ACC112 (cell line): ENCODE results near the gene KLC1.

Experiments
- H2AFZ ChIP-seq: fragments of 200-600 bp; sonication (generic); one replicate; pipeline ENCODE4 v1.6.0; 2017; ENCODE audit warnings: antibody characterized with exemption, low read length; ENCODE audit not compliant: unreplicated experiment
- H3K27ac ChIP-seq: fragments of 200-600 bp; sonication (generic); 2 replicates; pipeline ENCODE4 v1.5.1; 2014; ENCODE audit warnings: low read depth, mild to moderate bottlenecking, antibody characterized with exemption, low read length, moderate library complexity
- H3K27me3 ChIP-seq: fragments of 200-600 bp; sonication (generic); 2 replicates; pipeline ENCODE4 v1.6.1; 2014; ENCODE audit warnings: mild to moderate bottlenecking, antibody characterized with exemption, low read length, moderate library complexity, mixed read lengths; ENCODE audit not compliant: insufficient read depth
- H3K36me3 ChIP-seq: fragments of 200-600 bp; sonication (generic); 2 replicates; pipeline ENCODE4 v1.6.1; 2016; ENCODE audit warnings: mild to moderate bottlenecking, antibody characterized with exemption, low read length, moderate library complexity, mixed read lengths; ENCODE audit not compliant: insufficient read depth
- H3K4me1 ChIP-seq: fragments of 200-600 bp; sonication (generic); one replicate; pipeline ENCODE4 v1.6.1; 2016; ENCODE audit warnings: low read length, mixed read lengths; ENCODE audit not compliant: insufficient read depth, unreplicated experiment, control insufficient read depth
- H3K4me3 ChIP-seq: fragments of 200-600 bp; sonication (generic); 2 replicates; pipeline ENCODE4 v1.5.1; 2014; ENCODE audit warnings: mild to moderate bottlenecking, low read depth, low read length
- H3K79me2 ChIP-seq: fragments of 200-600 bp; sonication (generic); one replicate; pipeline ENCODE4 v1.6.0; 2016; ENCODE audit warnings: low read length; ENCODE audit not compliant: control insufficient read depth, unreplicated experiment, insufficient read depth

KLC1 gene

DNA sequence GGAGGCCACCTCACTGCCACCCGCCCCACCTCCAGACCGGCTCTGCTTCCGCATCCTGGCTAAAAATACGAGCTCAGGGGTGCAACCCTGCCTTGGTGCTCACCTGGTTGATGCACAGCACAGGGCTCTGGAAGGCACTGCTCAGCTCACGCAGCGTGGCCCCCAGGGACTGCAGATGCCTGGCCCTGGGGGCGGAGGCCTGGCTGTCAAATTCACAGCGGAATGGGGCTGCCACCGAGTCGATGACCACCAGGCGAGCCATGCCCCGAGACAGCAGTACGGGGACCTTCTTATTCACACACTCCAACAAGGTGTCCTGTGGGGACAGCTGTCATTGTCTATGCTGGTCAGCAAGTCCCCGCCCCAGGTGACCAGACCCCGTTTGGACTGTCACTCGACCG, 70.2 kb downstream of the KLC1 start:
- no peaks in the 10 kb centered on the region for H3K27me3 ChIP-seq
- no peak overlapping the region for H2AFZ ChIP-seq
- peaks cover 10% of the 10 kb centered on the region for H3K79me2 ChIP-seq
- H3K4me3 ChIP-seq = no peak overlapping the region
- H3K36me3 ChIP-seq = peaks cover 5% of the 10 kb centered on the region; the same call in 1 of the 2 replicates
- peaks cover 10% of the 10 kb centered on the region for H3K4me1 ChIP-seq
- H3K27ac ChIP-seq = no peak overlapping the region

DNA sequence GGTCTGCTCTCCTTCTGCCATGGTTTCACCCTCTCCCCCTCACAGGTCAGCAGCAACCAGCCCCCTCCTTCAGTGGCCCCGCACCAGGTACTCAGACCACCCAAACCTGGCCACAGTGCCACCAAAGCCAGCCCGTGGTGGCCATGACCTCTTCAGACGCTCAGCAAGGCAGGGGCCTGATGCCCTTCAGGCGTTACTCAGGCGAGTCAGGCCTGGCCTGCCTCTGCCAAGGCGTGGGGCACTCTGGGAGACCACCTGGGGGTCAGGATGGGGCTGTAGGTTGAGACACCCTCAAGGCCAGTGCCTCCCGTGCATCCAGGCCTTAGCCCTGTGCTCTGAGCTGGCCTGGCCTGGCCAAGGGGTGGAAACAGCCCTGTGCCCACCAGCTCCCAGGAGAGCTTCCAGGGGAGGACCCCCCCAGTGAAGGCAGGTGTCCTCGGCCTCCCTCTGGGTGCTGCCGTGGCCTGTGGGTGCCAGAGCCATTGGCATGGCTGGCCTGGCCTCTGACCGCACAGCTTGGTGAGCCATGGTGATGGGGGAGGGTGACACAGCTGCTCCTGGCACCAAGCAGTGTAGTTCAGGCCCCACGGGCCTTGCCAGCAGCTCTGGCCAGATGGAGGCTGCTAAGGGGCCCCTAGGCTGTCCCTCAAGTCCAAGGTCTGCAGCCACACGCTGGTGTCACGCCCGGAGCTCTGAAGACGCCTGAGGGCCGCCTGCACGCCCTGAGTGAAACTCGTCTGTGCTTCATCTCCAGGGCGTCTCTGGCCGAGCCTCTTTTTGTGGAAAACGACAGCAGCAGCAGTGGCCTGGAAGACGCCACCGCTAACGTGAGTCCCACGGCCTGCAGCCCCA, 71.1 kb downstream of the KLC1 start:
- H3K27me3 ChIP-seq = no peaks in the 10 kb centered on the region
- peaks cover 10% of the 10 kb centered on the region for H3K4me1 ChIP-seq
- H3K36me3 ChIP-seq = peaks cover 6% of the 10 kb centered on the region; the same call in 1 of the 2 replicates
- H2AFZ ChIP-seq = no peak overlapping the region
- no peak overlapping the region for H3K27ac ChIP-seq
- peaks cover 10% of the 10 kb centered on the region for H3K79me2 ChIP-seq
- no peak overlapping the region for H3K4me3 ChIP-seq

DNA sequence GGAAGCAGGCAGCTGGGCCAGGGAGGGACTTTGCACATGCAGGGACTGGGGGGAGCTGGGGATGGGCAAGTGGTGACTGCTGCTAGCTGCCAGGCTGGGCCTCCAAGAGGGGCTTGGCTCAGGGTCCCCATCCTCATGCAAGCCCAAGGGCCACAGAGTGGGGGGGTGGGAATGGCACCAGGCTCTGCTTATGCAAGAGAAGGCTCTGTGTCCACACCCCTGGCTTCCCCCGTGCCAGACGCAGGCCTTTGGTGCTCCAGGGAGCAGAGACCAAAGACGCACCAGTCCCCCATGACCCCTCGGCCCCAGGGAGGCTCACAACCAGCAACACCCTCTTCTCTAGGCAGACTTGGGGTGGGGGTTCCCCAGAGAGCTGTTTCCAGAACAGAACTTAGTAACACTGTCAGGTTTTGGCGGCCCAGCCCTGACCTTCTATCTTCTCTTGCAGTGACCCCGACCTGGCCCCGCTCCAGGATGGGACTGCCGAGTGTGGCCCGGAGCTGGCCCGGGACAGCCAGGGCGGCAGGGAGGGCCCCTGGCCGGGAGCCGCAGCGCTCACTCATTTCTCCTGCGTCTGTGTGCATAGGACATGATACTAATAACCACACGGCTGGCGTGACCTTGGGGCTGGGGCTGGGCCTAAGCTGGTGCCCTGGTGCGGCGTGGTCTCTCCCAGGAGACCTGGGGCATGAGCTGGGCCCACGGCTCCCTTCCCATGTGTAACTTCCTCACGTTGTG, 71.9 kb downstream of the KLC1 start:
- no peak overlapping the region for H3K27ac ChIP-seq
- H3K4me3 ChIP-seq = no peak overlapping the region
- no peaks in the 10 kb centered on the region for H3K27me3 ChIP-seq
- no peak overlapping the region for H2AFZ ChIP-seq
- peaks cover 10% of the 10 kb centered on the region for H3K4me1 ChIP-seq
- H3K79me2 ChIP-seq = peaks cover 10% of the 10 kb centered on the region
- H3K36me3 ChIP-seq = peaks cover 13% of the 10 kb centered on the region; the same call in 1 of the 2 replicates

DNA sequence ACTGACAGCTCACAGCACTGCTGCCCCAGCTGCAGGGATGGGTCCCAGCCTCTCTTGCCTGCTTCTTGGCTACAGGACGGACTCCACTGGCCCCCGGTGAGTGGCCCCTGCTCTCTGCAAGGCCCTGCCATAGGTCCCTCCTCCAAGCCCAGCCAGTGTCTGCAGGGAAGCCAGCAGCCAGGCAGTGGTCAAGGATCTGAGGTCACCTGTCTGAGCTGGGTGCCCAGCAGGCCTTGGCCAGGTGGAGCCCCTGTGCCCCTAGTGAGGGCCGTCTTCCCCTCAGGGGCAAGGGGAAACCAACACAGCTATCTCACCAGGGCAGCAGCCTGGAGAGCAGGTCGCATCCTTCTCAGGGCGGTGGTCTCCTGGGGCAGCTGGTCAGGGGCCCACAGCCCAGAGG, 73.1 kb downstream of the KLC1 start:
- Histone ChIP-seq H3K79me2 (peaks cover 6% of the 10 kb centered on the region), H3K4me3 (no peak overlapping the region), H3K4me1 (peaks cover 3% of the 10 kb centered on the region), H3K27ac (no peak overlapping the region), H2AFZ (no peak overlapping the region), H3K36me3 (peaks cover 13% of the 10 kb centered on the region; the same call in 1 of the 2 replicates), H3K27me3 (no peaks in the 10 kb centered on the region)

DNA sequence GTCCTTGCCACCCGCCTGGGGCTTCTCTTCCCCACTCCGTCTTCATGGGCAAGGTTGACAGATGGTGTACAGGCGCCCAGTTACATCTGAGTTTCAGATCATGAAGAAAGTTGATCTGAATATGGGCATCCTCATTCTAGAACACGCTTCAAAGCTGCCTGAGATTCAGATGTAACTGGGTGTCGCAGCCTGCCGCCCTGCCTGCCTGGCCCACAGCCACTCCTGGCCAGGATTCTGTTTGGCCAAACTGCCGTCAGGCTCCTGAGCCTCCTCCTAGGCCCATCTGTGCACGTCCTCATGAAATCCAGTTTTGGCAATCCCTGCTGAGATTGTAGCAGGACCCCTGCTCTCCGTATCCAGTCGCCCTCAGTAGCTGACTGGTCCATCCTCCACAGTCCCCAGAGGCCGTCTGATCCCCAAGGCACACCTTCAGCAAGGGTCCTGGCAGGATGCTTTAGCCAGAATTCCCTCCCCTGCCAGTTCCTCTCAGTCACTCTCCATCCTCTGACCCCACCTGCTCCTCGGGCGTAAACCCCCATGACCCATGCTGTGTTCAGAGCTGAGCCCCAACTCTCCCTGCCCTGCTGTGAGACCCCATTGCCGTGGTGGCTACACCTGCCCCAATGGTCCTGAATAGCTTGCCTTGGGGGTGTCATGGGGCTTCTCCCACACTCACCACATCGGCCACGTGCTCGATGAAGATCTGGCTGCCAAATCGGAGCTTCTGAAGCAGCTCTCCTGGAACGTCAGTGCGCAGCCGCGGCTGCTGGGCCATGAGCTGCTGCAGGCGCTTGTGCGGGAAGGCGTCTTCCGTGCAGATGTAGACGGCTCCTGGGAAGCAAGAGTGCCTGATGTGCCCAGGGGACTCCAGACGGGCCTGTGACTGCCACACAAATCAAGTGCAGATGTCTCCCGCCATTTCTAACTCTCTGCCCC, 73.8 kb downstream of the KLC1 start:
- H3K4me1 ChIP-seq = no peaks in the 10 kb centered on the region
- no peaks in the 10 kb centered on the region for H3K27me3 ChIP-seq
- no peaks in the 10 kb centered on the region for H3K79me2 ChIP-seq
- H3K27ac ChIP-seq = no peak overlapping the region
- H3K36me3 ChIP-seq = peaks cover 13% of the 10 kb centered on the region; the same call in 1 of the 2 replicates
- no peak overlapping the region for H2AFZ ChIP-seq
- no peak overlapping the region for H3K4me3 ChIP-seq

DNA sequence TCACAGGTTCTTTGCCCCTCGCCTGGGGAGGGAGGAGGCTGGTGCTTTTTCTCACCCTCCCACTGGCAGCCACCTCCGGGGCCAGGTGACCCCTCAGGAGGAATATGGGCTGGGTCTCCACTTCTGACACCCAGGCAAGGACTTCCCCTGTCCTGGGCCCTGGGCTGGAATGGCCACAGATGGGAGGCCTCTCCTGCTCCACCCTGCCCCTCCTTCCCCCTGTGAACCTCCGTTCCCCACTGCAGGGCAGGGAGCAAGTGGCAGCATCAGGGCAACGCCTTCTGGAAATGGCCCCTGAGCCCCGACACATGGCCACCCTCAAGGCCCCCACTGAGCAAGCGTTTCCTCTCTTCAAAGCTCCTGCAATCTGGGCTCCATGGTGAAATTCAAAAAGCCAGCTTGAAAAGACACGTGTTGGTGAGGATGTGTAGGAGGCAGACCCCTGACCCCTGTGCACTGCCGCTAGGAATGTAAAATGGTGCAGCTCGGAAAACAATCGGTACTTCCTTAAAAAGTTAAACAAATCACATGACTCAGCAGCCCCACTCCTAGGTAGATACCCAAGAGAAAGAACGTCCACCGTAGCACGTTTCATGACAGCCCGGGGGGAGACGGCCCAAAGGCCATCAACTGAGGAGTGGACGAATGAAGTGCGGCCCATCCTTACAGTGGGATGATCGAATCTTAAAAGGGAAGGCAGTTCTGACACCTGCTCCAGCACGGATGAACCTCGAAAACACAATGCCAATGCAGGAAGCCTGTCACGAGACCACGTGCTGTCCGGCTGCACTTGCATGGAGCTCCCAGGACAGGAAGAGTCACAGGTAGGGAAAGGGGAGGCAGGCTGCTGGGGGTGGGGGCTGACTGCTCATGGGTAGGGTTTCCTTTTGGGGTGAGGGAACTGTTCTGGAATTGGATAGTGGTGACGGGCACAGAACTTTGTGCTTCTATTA, 74.7 kb downstream of the KLC1 start:
- peaks cover 10% of the 10 kb centered on the region; the same call in 1 of the 2 replicates for H3K36me3 ChIP-seq
- no peaks in the 10 kb centered on the region for H3K79me2 ChIP-seq
- no peaks in the 10 kb centered on the region for H3K4me1 ChIP-seq
- H2AFZ ChIP-seq = no peak overlapping the region
- no peaks in the 10 kb centered on the region for H3K27me3 ChIP-seq
- no peak overlapping the region for H3K4me3 ChIP-seq
- no peak overlapping the region for H3K27ac ChIP-seq

DNA sequence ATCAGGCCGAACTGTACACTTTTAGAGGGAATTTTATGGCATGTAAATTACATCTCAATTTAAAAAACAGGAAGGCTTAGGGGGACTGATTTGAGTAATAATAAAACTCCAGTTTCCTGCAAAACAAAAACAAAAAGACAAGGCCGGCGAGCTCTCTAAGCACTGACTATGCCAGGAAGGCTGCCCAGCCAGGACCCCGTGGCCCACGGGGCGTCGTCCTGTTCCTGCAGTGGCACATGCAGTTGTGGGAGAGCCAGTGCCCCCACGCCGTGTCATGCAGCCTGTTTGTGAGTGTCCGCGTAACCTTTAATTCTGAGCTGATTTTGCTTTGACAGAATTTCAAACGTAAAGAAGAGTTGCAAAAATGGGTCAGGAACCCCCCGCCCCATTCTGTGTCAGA, 75.7 kb downstream of the KLC1 start:
- Histone ChIP-seq H3K4me3 (no peak overlapping the region), H3K36me3 (peaks cover 8% of the 10 kb centered on the region; the same call in 1 of the 2 replicates), H3K27ac (no peak overlapping the region), H3K4me1 (no peaks in the 10 kb centered on the region), H2AFZ (no peak overlapping the region), H3K27me3 (no peaks in the 10 kb centered on the region), H3K79me2 (peaks cover under 1% of the 10 kb centered on the region)

DNA sequence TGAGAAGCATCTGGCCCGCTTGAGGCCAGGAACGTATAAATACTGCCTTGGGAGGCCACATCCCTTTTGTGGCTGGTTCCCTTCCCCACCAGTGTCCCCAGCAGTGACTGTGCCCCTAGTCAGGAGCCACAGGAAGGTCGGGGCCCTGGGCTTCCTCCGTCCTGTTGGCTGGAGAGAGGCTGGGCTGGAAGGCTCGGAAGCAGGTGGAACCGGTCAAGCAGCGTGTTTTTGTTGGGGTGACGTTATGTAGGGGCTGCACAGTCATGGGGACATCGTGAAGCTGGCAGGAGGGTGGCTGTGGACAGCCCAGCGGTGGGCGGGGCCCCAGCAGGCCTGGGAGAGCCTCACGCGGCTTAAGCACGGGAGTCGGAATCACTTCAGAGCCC, 76.1 kb downstream of the KLC1 start:
- Histone ChIP-seq H3K27ac (no peak overlapping the region), H2AFZ (no peak overlapping the region), H3K36me3 (peaks cover 8% of the 10 kb centered on the region; the same call in 1 of the 2 replicates), H3K4me3 (no peak overlapping the region), H3K27me3 (no peaks in the 10 kb centered on the region), H3K79me2 (peaks cover 4% of the 10 kb centered on the region), H3K4me1 (no peaks in the 10 kb centered on the region)

DNA sequence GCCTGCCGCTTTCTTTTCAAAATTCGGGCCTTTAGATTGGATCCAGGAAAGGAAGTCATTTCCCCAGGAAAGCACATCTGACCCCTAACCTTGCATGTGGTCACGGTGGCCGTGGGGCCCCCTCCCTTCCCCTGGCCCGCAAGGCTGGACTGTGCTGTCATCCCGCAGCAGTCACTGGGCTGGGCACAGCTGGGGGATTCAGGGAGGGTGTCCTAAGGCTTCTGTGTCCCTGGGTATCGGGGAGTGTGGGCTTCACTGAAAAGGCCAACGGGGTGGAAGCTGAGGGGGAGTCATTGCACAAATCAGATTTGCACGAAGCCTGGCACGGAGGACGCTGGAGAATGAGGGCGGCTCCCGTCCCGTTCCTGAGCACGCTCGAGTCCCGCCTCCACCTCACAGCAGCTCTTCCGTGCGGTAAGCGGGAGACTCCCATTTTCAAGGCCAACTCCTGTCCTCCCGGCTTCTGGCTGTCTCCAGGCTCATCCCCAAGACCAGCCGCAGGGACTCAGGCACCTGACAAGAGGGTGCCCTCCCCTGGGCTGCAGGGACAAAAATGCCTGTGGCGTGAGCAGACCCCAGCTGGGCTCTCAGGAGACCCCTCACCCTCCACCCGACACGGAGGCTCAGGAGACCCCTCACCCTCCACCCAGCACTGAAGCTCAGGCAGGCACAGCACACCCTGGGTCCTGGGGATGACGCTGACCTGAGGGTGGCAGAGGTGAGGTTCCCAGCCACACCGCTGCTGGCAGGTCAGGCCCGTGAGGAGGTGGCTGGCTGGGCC, 76.7 kb downstream of the KLC1 start:
- Histone ChIP-seq H3K27me3 (no peaks in the 10 kb centered on the region), H3K36me3 (peaks cover 8% of the 10 kb centered on the region; the same call in 1 of the 2 replicates), H3K79me2 (peaks cover 4% of the 10 kb centered on the region), H3K4me3 (no peak overlapping the region), H3K4me1 (no peaks in the 10 kb centered on the region), H3K27ac (no peak overlapping the region), H2AFZ (no peak overlapping the region)
